Stomach (tissue), 4 donors: ENCODE results near the gene ANKRD62.

Experiments
- EP300 ChIP-seq: sonication (generic); formaldehyde crosslinking; IDR thresholded peaks from one replicate; pipeline ENCODE4 v1.6.1; 2017; ENCODE audit warnings: antibody characterized with exemption
- TF ChIP-seq, protein P1 (sequence below), 7 experiments: fragments of 450-650 bp in 4 of 7; fragments of 200-600 bp in 3 of 7; sonication (generic) in 3 of 7; IDR thresholded peaks; one replicate each; pipeline ENCODE4 v1.5.1; 2016 to 2019; ENCODE audit warnings: antibody characterized with exemption in 7 of 7, control low read depth in 2 of 7, mild to moderate bottlenecking in 1 of 7

DNA sequence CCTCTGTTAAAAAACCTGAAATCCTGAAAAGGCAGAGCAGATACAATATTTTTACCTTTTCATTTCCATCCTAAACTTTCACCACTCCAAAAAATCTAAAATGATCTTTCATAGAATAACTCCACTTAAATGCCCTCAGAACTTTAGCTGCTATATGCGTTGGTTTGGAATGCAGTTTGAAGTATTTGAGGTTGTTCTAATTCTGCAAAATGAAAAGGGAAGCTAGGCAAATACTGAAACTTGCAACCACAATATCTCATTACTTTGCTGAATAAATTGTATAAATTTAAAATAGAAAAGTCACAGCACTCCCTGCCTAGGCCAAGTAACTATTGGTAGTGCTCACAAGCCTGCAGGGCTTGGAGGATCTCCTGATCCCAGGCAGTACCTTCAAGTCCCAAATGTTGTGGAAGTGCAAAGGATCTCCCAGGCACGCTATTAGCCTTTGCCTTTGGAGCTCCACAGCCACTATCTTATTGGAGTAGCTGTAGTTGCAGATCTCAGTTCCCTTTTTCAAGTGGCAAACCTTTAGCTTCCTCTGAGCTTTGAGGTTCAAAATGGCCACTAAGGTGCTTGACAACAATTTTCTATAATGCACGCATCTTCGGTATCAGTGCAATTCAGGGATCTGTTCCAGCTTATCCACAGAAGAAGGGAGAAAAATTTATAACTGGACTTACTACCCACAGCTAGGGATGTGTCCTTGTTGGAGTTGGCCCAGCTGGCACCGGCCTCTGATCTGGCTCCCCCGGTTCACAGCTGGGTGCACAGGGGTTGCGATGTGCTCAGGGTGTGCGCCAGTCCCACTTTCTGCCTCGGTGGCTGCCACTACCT, 43.4 kb upstream of the ANKRD62 start:
- TF ChIP-seq, protein P1, sequence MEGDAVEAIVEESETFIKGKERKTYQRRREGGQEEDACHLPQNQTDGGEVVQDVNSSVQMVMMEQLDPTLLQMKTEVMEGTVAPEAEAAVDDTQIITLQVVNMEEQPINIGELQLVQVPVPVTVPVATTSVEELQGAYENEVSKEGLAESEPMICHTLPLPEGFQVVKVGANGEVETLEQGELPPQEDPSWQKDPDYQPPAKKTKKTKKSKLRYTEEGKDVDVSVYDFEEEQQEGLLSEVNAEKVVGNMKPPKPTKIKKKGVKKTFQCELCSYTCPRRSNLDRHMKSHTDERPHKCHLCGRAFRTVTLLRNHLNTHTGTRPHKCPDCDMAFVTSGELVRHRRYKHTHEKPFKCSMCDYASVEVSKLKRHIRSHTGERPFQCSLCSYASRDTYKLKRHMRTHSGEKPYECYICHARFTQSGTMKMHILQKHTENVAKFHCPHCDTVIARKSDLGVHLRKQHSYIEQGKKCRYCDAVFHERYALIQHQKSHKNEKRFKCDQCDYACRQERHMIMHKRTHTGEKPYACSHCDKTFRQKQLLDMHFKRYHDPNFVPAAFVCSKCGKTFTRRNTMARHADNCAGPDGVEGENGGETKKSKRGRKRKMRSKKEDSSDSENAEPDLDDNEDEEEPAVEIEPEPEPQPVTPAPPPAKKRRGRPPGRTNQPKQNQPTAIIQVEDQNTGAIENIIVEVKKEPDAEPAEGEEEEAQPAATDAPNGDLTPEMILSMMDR (IDR thresholded peaks at IDR 0.05): no peak
- no peak for TF ChIP-seq EP300
